ENCODE results near the gene GBF1.

GBF1 gene

DNA sequence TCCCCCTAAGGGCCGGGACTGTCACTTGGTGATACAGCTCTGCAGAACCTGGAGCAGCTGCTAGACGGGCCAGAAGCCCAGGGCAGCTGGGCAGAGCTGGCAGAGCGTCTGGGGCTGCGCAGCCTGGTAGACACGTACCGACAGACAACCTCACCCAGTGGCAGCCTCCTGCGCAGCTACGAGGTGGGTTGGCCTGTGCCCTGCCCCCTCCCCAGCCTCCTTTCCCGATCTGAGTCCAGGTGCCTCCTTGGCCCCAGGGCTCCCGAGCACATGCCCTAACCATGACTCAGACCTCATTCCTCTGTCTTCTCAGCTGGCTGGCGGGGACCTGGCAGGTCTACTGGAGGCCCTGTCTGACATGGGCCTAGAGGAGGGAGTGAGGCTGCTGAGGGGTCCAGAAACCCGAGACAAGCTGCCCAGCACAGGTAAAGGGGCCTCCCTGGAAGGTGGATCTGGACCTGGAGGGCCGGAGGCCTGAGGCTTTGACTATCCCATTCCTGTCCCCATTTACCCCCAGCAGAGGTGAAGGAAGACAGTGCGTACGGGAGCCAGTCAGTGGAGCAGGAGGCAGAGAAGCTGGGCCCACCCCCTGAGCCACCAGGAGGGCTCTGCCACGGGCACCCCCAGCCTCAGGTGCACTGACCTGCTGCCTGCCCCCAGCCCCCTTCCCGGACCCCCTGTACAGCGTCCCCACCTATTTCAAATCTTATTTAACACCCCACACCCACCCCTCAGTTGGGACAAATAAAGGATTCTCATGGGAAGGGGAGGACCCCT is 156.6 kb downstream of the GBF1 start:
- TF ChIP-seq, protein P1, sequence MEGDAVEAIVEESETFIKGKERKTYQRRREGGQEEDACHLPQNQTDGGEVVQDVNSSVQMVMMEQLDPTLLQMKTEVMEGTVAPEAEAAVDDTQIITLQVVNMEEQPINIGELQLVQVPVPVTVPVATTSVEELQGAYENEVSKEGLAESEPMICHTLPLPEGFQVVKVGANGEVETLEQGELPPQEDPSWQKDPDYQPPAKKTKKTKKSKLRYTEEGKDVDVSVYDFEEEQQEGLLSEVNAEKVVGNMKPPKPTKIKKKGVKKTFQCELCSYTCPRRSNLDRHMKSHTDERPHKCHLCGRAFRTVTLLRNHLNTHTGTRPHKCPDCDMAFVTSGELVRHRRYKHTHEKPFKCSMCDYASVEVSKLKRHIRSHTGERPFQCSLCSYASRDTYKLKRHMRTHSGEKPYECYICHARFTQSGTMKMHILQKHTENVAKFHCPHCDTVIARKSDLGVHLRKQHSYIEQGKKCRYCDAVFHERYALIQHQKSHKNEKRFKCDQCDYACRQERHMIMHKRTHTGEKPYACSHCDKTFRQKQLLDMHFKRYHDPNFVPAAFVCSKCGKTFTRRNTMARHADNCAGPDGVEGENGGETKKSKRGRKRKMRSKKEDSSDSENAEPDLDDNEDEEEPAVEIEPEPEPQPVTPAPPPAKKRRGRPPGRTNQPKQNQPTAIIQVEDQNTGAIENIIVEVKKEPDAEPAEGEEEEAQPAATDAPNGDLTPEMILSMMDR (IDR thresholded peaks at IDR 0.05; ENCODE audit: borderline replicate concordance, insufficient read depth, low read depth, low read length): no peak
- H3K4me3 ChIP-seq (ENCODE audit: low read depth, low read length): no peak overlapping the region

DNA sequence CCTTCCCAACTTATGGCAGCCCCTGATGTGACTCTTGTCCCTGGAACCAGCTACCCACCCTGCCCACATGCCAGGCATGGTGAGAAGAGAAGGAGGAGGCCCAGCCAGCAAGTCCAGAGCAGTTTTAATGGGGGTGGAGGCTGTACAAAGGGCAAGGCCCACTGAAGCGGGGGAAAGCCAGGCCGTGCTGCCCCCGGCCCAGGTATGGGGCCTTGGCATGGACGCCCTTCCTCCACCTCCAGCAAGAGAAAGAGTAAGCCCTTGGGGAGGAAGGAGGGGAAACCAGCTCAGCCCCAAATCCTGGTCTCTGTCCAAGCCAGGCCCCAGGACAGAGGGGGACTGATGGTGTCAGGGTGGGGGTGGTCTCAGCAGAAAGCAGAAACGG is 157.2 kb downstream of the GBF1 start:
- TF ChIP-seq, protein P1 (IDR thresholded peaks at IDR 0.05; ENCODE audit: borderline replicate concordance, insufficient read depth, low read depth, low read length): no peak
- H3K4me3 ChIP-seq (ENCODE audit: low read depth, low read length): no peak overlapping the region

DNA sequence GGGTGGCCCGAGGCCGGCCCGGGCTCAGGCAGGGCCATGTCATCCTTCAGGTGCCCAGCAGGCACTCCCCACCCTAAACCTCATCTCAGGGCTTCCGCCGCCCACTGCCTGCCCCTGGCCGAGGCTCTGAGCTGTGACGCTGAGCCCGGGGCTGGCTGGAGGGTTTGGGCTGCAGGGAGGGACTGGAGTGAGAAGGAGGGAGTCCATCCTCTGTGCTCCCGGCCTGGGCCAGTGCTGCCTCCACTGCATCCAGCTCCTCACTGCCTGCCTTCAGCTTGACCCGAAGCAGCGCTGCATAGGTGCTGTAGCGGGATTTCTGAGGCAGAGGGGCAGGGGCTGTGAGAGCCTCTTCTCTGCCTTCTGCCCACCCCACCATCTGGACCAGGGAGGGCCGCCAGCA is 157.8 kb downstream of the GBF1 start:
- H3K4me3 ChIP-seq (ENCODE audit: low read depth, low read length): no peak overlapping the region
- TF ChIP-seq, protein P1 (IDR thresholded peaks at IDR 0.05; ENCODE audit: borderline replicate concordance, insufficient read depth, low read depth, low read length): no peak

DNA sequence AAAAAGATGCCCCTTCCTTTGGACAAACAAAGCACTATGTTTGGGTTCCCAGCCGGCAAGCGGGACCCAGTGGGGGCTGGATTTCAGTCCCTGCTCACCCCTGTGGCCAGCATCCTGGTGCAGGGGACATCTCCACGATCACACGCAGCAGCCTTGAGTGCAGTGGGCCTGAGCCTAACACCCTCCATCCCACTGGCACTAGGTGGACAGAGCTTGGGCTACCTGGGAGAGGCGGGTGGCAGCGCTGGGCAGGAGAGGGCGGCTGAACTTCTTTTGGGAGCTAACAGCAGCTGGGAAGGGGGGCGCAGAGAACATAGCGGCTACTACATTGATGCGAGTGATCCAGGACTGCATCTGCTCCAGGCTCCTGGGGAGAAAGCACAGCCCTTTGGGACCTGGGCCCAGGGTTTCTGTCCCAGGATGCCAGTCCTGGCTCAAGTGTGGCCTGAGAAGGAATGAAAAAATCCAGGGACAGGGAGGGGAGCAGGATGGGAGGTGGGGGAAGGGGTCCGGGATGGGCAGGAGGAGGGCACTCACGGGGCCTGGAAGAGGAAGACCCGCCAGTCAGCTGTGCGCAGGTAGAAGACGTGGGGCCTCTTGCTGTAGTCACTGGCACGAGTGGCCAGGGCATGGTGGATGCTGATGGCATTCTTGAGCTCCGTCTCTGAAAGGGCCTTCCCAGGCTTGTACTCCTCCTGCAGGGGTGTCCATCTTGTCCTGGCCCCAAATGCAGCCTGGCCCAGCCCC is 159.2 kb downstream of the GBF1 start:
- TF ChIP-seq, protein P1 (IDR thresholded peaks at IDR 0.05; ENCODE audit: borderline replicate concordance, insufficient read depth, low read depth, low read length): no peak
- H3K4me3 ChIP-seq (ENCODE audit: low read depth, low read length): no peak overlapping the region

DNA sequence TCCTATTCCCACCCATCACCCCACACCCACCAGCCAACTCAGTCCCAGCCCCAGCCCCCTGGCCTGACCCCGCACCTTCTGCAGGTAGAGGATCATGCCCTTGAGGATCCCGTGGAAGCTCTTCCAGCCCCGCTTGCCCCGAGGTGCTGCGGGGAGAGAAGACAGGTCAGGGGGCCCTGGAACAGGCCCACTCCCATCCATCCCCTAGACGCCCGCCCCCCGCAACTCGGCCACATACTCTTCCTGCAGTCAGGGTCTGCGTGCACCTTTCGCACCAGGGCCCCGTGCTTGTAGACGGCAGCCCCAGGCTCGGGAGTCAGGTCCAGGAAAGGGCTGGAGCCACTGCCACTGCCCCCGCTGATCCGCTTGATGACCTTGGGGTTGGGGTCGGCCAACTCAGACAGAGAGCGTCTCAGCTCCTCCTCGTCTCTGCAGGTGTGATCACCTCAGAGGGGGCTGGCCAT is 159.8 kb downstream of the GBF1 start:
- TF ChIP-seq, protein P1 (IDR thresholded peaks at IDR 0.05; ENCODE audit: borderline replicate concordance, insufficient read depth, low read depth, low read length): no peak
- H3K4me3 ChIP-seq (ENCODE audit: low read depth, low read length): no peak overlapping the region

DNA sequence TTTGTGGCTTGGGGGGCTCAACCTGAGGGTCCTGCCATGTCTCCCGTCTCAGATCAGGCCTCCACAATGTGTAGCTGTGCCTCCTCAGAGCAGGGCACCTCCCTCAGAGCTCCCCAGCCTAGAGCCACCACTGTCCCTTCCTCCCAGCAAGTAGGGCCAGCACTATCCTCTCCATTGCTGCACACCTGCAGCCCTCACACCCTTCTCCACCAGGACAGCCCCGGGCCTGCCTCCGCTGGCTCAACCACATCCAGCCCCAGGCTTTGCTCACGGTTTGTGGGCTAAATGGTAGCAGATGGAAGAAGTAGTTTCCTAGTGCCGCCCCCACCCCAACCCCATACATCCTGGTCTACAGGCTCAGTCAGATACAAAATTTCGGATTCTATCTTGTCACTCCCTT is 160.3 kb downstream of the GBF1 start:
- TF ChIP-seq, protein P1 (IDR thresholded peaks at IDR 0.05; ENCODE audit: borderline replicate concordance, insufficient read depth, low read depth, low read length): no peak
- no peak overlapping the region for H3K4me3 ChIP-seq (ENCODE audit: low read depth, low read length)

Measured in GM12875 (cell line).